Neural cell (in vitro differentiated cells): ENCODE results near the gene COL23A1. TPM values are rescaled to one million over a fixed set of nuclear protein-coding genes. Genes with fewer than 3 reads are reported as not detected.

ENCODE experiments used
- H2AFZ ChIP-seq: fragments of 200-600, 300-800 bp; sonication (generic), shearing (Covaris generic); 2 replicates; pipeline ENCODE4 v1.6.0; 2014; ENCODE audit warnings: low read depth, mild to moderate bottlenecking, antibody characterized with exemption, low read length, moderate library complexity
- H3F3A ChIP-seq: fragments of 200-600 bp; shearing (Covaris generic); 2 replicates; pipeline ENCODE4 v1.6.1; 2016; ENCODE audit warnings: mild to moderate bottlenecking, moderate library complexity, mixed read lengths, antibody characterized with exemption, low read length; ENCODE audit not compliant: insufficient read depth, poor library complexity, severe bottlenecking
- H3K27ac ChIP-seq: fragments of 200-600, 300-800 bp; sonication (generic), shearing (Covaris generic); 2 replicates; pipeline ENCODE4 v1.5.1; 2014; ENCODE audit warnings: mild to moderate bottlenecking, low read length, moderate library complexity
- H3K27me3 ChIP-seq: fragments of 300-800, 200-600 bp; sonication (generic), shearing (Covaris generic); 2 replicates; pipeline ENCODE4 v1.6.0; 2014; ENCODE audit warnings: mild to moderate bottlenecking, low read depth, low read length, moderate library complexity; ENCODE audit not compliant: insufficient read depth
- H3K36me3 ChIP-seq: fragments of 300-800, 200-600 bp; sonication (generic), shearing (Covaris generic); 2 replicates; pipeline ENCODE4 v1.5.1; 2014; ENCODE audit warnings: mild to moderate bottlenecking, antibody characterized with exemption, low read length, moderate library complexity; ENCODE audit not compliant: insufficient read depth
- H3K4me2 ChIP-seq: fragments of 300-800, 200-600 bp; sonication (generic), shearing (Covaris generic); 2 replicates; pipeline ENCODE4 v1.6.0; 2014; ENCODE audit warnings: mild to moderate bottlenecking, low read length
- H3K4me3 ChIP-seq: fragments of 300-800, 200-600 bp; sonication (generic), shearing (Covaris generic); 2 replicates; pipeline ENCODE4 v1.5.1; 2014; ENCODE audit warnings: mild to moderate bottlenecking, low read length, moderate library complexity
- H3K79me2 ChIP-seq: fragments of 200-600 bp; shearing (Covaris generic); replicated peaks from 2 replicates; pipeline ENCODE4 v1.6.0; 2014; ENCODE audit warnings: mild to moderate bottlenecking, low read length, moderate library complexity; ENCODE audit not compliant: insufficient read depth
- H3K9ac ChIP-seq: fragments of 300-800, 200-600 bp; sonication (generic), shearing (Covaris generic); 2 replicates; pipeline ENCODE4 v1.6.1; 2016; ENCODE audit warnings: mild to moderate bottlenecking, low read length, mixed read lengths
- H3K9me2 ChIP-seq: fragments of 200-600 bp; shearing (Covaris generic); 2 replicates; pipeline ENCODE4 v1.6.1; 2016; ENCODE audit warnings: mild to moderate bottlenecking, low read length, mixed read lengths; ENCODE audit not compliant: insufficient read depth
- H3K9me3 ChIP-seq: fragments of 200-600, 300-800 bp; sonication (generic), shearing (Covaris generic); 2 replicates; pipeline ENCODE4 v1.6.1; 2016; ENCODE audit warnings: mild to moderate bottlenecking, mixed run types, low read length, moderate library complexity, mixed read lengths
- H4K20me1 ChIP-seq: fragments of 200-600 bp; shearing (Covaris generic); 2 replicates; pipeline ENCODE4 v1.6.1; 2016; ENCODE audit warnings: mild to moderate bottlenecking, mixed run types; ENCODE audit not compliant: insufficient read depth
- EP300 ChIP-seq: fragments of 450-650 bp; conservative IDR thresholded peaks from 2 replicates; pipeline ENCODE4 v1.6.1; 2014; ENCODE audit warnings: antibody characterized with exemption, mild to moderate bottlenecking, moderate library complexity; ENCODE audit not compliant: poor library complexity, severe bottlenecking
- EZH2 ChIP-seq: fragments of 200-600, 300-800 bp; shearing (Covaris generic), sonication (generic); IDR thresholded peaks from 2 replicates; pipeline ENCODE4 v1.6.1; 2014; ENCODE audit warnings: antibody characterized with exemption, low read length, borderline replicate concordance, mild to moderate bottlenecking; ENCODE audit not compliant: insufficient read depth, poor library complexity, severe bottlenecking
- MXI1 ChIP-seq: fragments of 450-650 bp; conservative IDR thresholded peaks from 2 replicates; pipeline ENCODE4 v1.6.1; 2014; ENCODE audit warnings: antibody characterized with exemption, mild to moderate bottlenecking; ENCODE audit not compliant: poor library complexity, severe bottlenecking
- POLR2AphosphoS5 ChIP-seq: IDR thresholded peaks from 2 replicates; pipeline ENCODE4 v1.6.1; 2012
- RAD21 ChIP-seq: fragments of 450-650 bp; conservative IDR thresholded peaks from 2 replicates; pipeline ENCODE4 v1.6.1; 2014; ENCODE audit warnings: antibody characterized with exemption, mild to moderate bottlenecking, moderate library complexity
- SMC3 ChIP-seq: fragments of 450-650 bp; conservative IDR thresholded peaks from 2 replicates; pipeline ENCODE4 v1.6.1; 2014; ENCODE audit warnings: antibody characterized with exemption, mild to moderate bottlenecking, moderate library complexity; ENCODE audit not compliant: poor library complexity
- TAF1 ChIP-seq: IDR thresholded peaks from 2 replicates; pipeline ENCODE4 v1.6.1; 2012; ENCODE audit warnings: low read depth
- polyA plus RNA-seq: library from polyadenylated mRNA; depleted of rRNA; stranded (reverse); fragments of >200 nt; gene quantifications from 2 replicates; pipeline ENCODE4 v1.2.3, GENCODE V29; 2014
- TF ChIP-seq, protein P1 (sequence below): fragments of 450-650 bp; IDR thresholded peaks from 2 replicates; pipeline ENCODE4 v1.5.1; 2014; ENCODE audit warnings: antibody characterized with exemption, mild to moderate bottlenecking, moderate library complexity; ENCODE audit not compliant: poor library complexity, severe bottlenecking
- TF ChIP-seq, protein P2 (sequence below): IDR thresholded peaks from 2 replicates; pipeline ENCODE4 v1.6.1; 2012; ENCODE audit warnings: borderline replicate concordance

COL23A1 gene
- polyA plus RNA-seq, 1 donor from 2014 or later, result not detected

DNA sequence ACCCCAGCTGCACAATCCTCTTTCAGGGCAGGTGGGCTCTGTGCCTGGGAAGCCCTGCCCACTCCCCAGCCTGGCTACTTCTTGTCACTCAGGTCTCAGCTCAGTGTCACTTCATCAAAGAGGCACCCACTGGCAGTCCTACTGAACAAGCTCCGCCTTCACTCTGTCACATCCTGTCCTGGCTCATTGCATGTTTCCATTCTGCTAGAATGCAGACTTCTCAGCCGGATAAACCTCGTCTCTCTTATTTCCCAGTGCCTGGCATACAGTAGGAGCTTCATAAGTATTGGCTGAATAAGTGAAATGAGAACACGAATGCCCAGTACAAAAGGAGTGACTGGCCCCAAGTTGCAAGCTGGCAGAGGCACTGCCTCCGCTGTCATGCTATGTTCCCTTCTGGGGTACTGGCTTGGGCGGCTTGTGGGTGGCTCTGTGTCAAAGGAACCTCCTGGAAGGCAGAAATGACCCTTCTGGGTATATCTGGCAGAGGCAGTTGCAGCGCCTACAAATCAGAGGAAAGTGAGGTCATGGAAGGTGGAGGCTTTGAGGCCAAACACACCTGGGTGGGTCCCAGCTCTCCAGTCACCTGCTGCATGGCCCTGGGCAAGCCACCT is 259.3 kb downstream of the COL23A1 start:
- Histone ChIP-seq H3K9me3 (no peaks in the 10 kb centered on the region), H3F3A (no peaks in the 10 kb centered on the region), H2AFZ (no peak overlapping the region), H3K4me3 (no peak overlapping the region), H3K79me2 (no peaks in the 10 kb centered on the region), H3K4me2 (no peak overlapping the region), H3K27ac (no peak overlapping the region), H4K20me1 (no peaks in the 10 kb centered on the region), H3K9ac (no peak overlapping the region), H3K9me2 (no peaks in the 10 kb centered on the region), H3K36me3 (no peaks in the 10 kb centered on the region), H3K27me3 (no peaks in the 10 kb centered on the region)
- TF ChIP-seq EP300, result no peak
- no peak for TF ChIP-seq POLR2AphosphoS5
- TF ChIP-seq, protein P1, sequence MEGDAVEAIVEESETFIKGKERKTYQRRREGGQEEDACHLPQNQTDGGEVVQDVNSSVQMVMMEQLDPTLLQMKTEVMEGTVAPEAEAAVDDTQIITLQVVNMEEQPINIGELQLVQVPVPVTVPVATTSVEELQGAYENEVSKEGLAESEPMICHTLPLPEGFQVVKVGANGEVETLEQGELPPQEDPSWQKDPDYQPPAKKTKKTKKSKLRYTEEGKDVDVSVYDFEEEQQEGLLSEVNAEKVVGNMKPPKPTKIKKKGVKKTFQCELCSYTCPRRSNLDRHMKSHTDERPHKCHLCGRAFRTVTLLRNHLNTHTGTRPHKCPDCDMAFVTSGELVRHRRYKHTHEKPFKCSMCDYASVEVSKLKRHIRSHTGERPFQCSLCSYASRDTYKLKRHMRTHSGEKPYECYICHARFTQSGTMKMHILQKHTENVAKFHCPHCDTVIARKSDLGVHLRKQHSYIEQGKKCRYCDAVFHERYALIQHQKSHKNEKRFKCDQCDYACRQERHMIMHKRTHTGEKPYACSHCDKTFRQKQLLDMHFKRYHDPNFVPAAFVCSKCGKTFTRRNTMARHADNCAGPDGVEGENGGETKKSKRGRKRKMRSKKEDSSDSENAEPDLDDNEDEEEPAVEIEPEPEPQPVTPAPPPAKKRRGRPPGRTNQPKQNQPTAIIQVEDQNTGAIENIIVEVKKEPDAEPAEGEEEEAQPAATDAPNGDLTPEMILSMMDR, result no peak
- no peak for TF ChIP-seq RAD21
- TF ChIP-seq, protein P2, sequence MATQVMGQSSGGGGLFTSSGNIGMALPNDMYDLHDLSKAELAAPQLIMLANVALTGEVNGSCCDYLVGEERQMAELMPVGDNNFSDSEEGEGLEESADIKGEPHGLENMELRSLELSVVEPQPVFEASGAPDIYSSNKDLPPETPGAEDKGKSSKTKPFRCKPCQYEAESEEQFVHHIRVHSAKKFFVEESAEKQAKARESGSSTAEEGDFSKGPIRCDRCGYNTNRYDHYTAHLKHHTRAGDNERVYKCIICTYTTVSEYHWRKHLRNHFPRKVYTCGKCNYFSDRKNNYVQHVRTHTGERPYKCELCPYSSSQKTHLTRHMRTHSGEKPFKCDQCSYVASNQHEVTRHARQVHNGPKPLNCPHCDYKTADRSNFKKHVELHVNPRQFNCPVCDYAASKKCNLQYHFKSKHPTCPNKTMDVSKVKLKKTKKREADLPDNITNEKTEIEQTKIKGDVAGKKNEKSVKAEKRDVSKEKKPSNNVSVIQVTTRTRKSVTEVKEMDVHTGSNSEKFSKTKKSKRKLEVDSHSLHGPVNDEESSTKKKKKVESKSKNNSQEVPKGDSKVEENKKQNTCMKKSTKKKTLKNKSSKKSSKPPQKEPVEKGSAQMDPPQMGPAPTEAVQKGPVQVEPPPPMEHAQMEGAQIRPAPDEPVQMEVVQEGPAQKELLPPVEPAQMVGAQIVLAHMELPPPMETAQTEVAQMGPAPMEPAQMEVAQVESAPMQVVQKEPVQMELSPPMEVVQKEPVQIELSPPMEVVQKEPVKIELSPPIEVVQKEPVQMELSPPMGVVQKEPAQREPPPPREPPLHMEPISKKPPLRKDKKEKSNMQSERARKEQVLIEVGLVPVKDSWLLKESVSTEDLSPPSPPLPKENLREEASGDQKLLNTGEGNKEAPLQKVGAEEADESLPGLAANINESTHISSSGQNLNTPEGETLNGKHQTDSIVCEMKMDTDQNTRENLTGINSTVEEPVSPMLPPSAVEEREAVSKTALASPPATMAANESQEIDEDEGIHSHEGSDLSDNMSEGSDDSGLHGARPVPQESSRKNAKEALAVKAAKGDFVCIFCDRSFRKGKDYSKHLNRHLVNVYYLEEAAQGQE, result no peak
- TF ChIP-seq EZH2, result no peak
- TF ChIP-seq MXI1, result no peak
- TF ChIP-seq SMC3, result no peak
- TF ChIP-seq TAF1, result no peak

- no peak overlapping the region for H3K9ac ChIP-seq
- no peak overlapping the region for H3K4me3 ChIP-seq
- H3F3A ChIP-seq, result no peaks in the 10 kb centered on the region
- H2AFZ ChIP-seq, result no peak overlapping the region
- H3K9me3 ChIP-seq, result no peaks in the 10 kb centered on the region
- TF ChIP-seq, protein P1, result no peak
- TF ChIP-seq TAF1, result no peak
- TF ChIP-seq POLR2AphosphoS5, result no peak
- TF ChIP-seq SMC3, result no peak
- TF ChIP-seq, protein P2, result no peak
- no peak for TF ChIP-seq EP300
- no peak for TF ChIP-seq MXI1
- no peak for TF ChIP-seq RAD21
- no peak for TF ChIP-seq EZH2
- H3K27me3 ChIP-seq, result no peaks in the 10 kb centered on the region
- no peaks in the 10 kb centered on the region for H3K9me2 ChIP-seq
- no peak overlapping the region for H3K4me2 ChIP-seq
- no peaks in the 10 kb centered on the region for H4K20me1 ChIP-seq
- no peaks in the 10 kb centered on the region for H3K36me3 ChIP-seq
- H3K27ac ChIP-seq, result no peak overlapping the region
- H3K79me2 ChIP-seq, result no peaks in the 10 kb centered on the region
Observed at GRCh38 chr5:178328826-178329730, 261.1 kb downstream of the COL23A1 start.
